CD4-positive, CD25-positive, alpha-beta regulatory T cell (primary cell): ENCODE results near the gene ITPKB. TPM values are rescaled to one million over a fixed set of nuclear protein-coding genes. Genes with fewer than 3 reads are reported as not detected.

Experiments used
- ATAC-seq, 2 donors: fragments of 150-1000 bp; cut with Tn5 transposase; one replicate each; pipeline ENCODE4 v1.10.0; 2021; ENCODE audit warnings: low read depth in 2 of 2, moderate number of reproducible peaks in 2 of 2, moderate library complexity in 1 of 2
- DNase-seq, 3 donors: peaks; one replicate each; pipeline versions ENCODE4 v3.0.0 to v3.0.0-alpha.2; 2012 to 2022; ENCODE audit warnings: mixed read lengths in 1 of 3
- H3K27ac ChIP-seq: one replicate; pipeline ENCODE4 v1.7.0; 2013; ENCODE audit warnings: mild to moderate bottlenecking, low read length; ENCODE audit not compliant: insufficient read depth, poor library complexity, severe bottlenecking
- H3K27me3 ChIP-seq: one replicate; pipeline ENCODE4 v1.7.0; 2013; ENCODE audit warnings: low read length; ENCODE audit not compliant: control insufficient read depth, insufficient read depth
- H3K36me3 ChIP-seq: one replicate; pipeline ENCODE4 v1.7.0; 2013; ENCODE audit warnings: mild to moderate bottlenecking, low read length, moderate library complexity; ENCODE audit not compliant: control insufficient read depth, insufficient read depth
- H3K4me1 ChIP-seq: 2 replicates; pipeline ENCODE4 v1.7.0; 2013; ENCODE audit warnings: mild to moderate bottlenecking, low read length; ENCODE audit not compliant: insufficient read depth, control insufficient read depth, poor library complexity, severe bottlenecking
- H3K4me3 ChIP-seq: one replicate; pipeline ENCODE4 v1.7.0; 2013; ENCODE audit warnings: low read depth, mild to moderate bottlenecking, low read length, moderate library complexity
- H3K9me3 ChIP-seq, 2 experiments: 1 replicate in 1 of 2; 2 replicates in 1 of 2; pipeline ENCODE4 v1.7.0; 2013; ENCODE audit warnings: low read length in 2 of 2, mild to moderate bottlenecking in 1 of 2, moderate library complexity in 1 of 2; ENCODE audit not compliant: control insufficient read depth in 2 of 2
- H3K27ac Mint-ChIP-seq, 3 donors: one replicate each; pipeline ENCODE4 v1.8.0; 2020 to 2022; ENCODE audit warnings: mild to moderate bottlenecking in 3 of 3, mixed read lengths in 3 of 3, moderate library complexity in 2 of 3
- H3K27me3 Mint-ChIP-seq: one replicate; pipeline ENCODE4 v1.8.0; 2022; ENCODE audit warnings: mild to moderate bottlenecking, mixed read lengths
- H3K36me3 Mint-ChIP-seq: one replicate; pipeline ENCODE4 v1.8.0; 2020; ENCODE audit warnings: mixed read lengths
- H3K4me1 Mint-ChIP-seq, 4 donors: one replicate each; pipeline ENCODE4 v1.8.0; 2020 to 2022; ENCODE audit warnings: mixed read lengths in 4 of 4, mild to moderate bottlenecking in 1 of 4
- H3K4me3 Mint-ChIP-seq, 4 donors: one replicate each; pipeline ENCODE4 v1.8.0; 2020 to 2022; ENCODE audit warnings: mild to moderate bottlenecking in 4 of 4, mixed read lengths in 4 of 4, moderate library complexity in 3 of 4
- H3K9me3 Mint-ChIP-seq, 7 donors: one replicate each; pipeline ENCODE4 v1.8.0; 2020 to 2022; ENCODE audit warnings: mixed read lengths in 7 of 7, mild to moderate bottlenecking in 3 of 7, moderate library complexity in 2 of 7
- polyA plus RNA-seq, 4 donors: library from polyadenylated mRNA; unstranded; fragments of 300-500 nt; fragmentation: Illumina TruSeq; gene quantifications; one replicate each; pipeline ENCODE4 v1.2.3, GENCODE V29; 2021
- total RNA-seq: library from RNA; stranded (reverse); gene quantifications from one replicate; pipeline ENCODE4 v1.2.3, GENCODE V29; 2022

The ITPKB gene
- total and polyA plus RNA-seq, 5 donors from 2014 or later: 38.5 to 216 (median 48.0) TPM

DNA sequence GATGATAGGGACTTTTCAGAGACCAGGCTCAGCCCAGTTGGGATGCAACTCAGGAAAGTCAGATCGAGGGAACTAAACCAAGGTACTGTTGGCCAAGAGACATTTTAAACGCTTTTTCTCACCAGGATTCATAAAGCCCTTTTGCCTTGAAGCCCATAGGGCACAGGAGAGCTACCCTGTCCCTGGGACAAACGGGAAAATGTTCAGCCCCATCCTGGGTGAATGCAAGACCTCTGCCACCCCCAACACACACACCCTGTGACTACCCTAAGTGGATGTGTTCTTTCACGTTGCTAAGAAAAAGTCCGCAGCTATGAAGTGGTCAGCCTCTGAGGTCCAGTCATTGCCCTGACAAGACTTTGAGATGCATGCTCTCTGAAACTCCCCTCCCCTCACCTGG is 58.4 kb downstream of the ITPKB start:
- Histone ChIP-seq H3K27me3 (no peaks in the 10 kb centered on the region), H3K36me3 (peaks cover 25% of the 10 kb centered on the region), H3K4me1 (peaks cover 99% of the 10 kb centered on the region), H3K4me3 (peak overlapping the region; percentile 68), H3K27ac (peak overlapping the region; percentile 94), H3K9me3 (no peaks in the 10 kb centered on the region)
- Mint-ChIP-seq H3K4me3 (peak overlapping the region; percentile 81 to 87 (median 82)), H3K36me3 (peaks cover 16% of the 10 kb centered on the region), H3K9me3 (no peaks in the 10 kb centered on the region), H3K27me3 (peaks cover 4% of the 10 kb centered on the region), H3K4me1 (peaks cover 49 to 100% (median 91%) of the 10 kb centered on the region in 4 donors), H3K27ac (peak overlapping the region; percentile 99 to 100 (median 100))
- DNase-seq: no peak
- ATAC-seq: no peak

DNA sequence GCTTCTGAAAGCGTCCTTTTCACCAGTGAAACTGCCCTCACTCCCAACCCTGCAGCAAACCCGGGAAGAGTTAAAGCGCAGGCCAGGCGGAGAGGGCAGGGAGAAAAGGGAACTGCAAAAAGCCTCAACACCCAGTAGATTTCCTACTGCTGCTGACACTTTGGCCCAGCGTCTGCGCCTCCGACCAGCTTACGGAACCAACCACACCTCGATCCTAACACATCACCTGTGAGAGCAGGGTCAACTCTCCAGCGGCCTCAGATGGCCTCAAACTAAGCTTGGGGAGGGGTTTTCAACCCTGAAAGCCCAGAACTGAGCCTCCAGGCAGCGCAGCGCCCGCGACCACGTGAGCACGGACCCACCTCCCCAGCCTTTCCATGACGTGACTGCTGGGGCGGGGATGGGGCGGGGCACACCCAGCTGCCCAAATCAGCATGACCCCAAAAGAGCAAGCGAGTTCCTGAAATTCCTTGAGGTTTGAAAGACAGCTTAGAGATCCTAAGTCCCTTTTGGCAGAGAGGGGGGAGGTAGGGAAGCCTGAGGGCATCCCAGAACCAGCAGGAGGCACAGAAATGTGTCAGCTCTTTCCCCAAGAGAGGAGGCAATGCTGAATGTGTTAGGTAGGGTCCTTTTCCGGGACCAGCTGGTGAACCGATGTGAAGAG is 59.1 kb downstream of the ITPKB start:
- Histone ChIP-seq H3K27me3 (no peaks in the 10 kb centered on the region), H3K27ac (peak overlapping the region; percentile 94), H3K36me3 (peaks cover 20% of the 10 kb centered on the region), H3K9me3 (no peaks in the 10 kb centered on the region), H3K4me3 (peak overlapping the region; percentile 81), H3K4me1 (peaks cover 98% of the 10 kb centered on the region)
- Mint-ChIP-seq H3K4me1 (peaks cover 50 to 100% (median 89%) of the 10 kb centered on the region in 4 donors), H3K9me3 (no peaks in the 10 kb centered on the region), H3K27me3 (peaks cover 6% of the 10 kb centered on the region), H3K4me3 (peak overlapping the region; percentile 81 to 87 (median 82)), H3K27ac (peak overlapping the region; percentile 99 to 100 (median 100)), H3K36me3 (peaks cover 11% of the 10 kb centered on the region)
- ATAC-seq (peak; percentile 32 to 33), DNase-seq (peak; percentile 71 to 82 (median 72))

DNA sequence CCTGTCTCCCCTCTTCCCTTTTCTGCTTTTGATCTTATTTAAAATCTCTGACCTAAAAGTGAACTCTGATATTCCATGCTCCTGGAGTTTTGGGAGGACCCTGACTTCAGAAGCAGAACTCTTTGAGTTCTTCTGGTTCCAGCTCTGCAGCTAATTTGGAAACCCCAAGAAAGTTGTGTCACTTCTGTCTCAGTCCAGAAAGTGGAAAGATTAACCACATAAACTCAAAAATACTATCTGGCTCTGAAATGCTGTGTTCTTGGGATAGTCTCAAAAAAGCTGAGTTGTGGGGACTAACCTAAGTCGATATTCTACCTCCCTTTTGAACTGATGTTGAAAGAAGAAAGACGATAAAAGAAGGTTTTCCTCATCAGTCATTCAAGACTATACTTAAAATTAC is 59.8 kb downstream of the ITPKB start:
- H3K27ac Mint-ChIP-seq: peak overlapping the region; percentile 99 to 100 (median 100)

DNA sequence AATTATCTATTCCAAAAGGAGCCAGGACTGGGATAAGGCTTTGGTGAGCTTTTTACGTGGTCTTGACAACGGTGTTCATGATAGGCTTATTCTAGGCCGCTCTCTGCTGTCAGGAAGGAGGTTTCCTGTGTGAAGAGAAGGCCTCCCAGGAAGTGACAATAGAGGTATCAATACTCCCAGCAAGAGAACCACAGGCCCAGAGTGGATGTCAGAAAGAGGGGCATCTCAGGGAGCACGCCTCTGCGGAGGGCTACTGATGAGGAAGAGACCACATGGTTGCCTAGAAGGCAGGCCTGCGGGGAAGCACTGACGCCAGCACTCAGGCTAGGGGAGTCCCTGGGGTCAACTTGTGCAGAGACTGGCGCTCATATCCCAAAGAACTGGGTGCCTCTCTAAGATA is 60.4 kb downstream of the ITPKB start:
- Histone ChIP-seq H3K9me3 (no peaks in the 10 kb centered on the region), H3K27me3 (no peaks in the 10 kb centered on the region), H3K4me1 (peaks cover 97% of the 10 kb centered on the region), H3K36me3 (peaks cover 9% of the 10 kb centered on the region), H3K27ac (peak overlapping the region; percentile 94), H3K4me3 (peak overlapping the region; percentile 81)
- Mint-ChIP-seq H3K27ac (peak overlapping the region; percentile 99 to 100 (median 100)), H3K36me3 (peaks cover 9% of the 10 kb centered on the region), H3K27me3 (peaks cover 9% of the 10 kb centered on the region), H3K4me1 (peaks cover 47 to 100% (median 88%) of the 10 kb centered on the region in 4 donors), H3K9me3 (no peaks in the 10 kb centered on the region), H3K4me3 (peak overlapping the region; percentile 81 to 87 (median 82))
- DNase-seq: peak in 2 of 3 donors; percentile 39 to 45
- ATAC-seq: no peak

More for the DNA sequence above, 59.8 kb downstream of the ITPKB start:
- H3K27me3 ChIP-seq: no peaks in the 10 kb centered on the region
- peaks cover 97% of the 10 kb centered on the region for H3K4me1 ChIP-seq
- no peaks in the 10 kb centered on the region for H3K9me3 Mint-ChIP-seq
- peaks cover 14% of the 10 kb centered on the region for H3K36me3 ChIP-seq
- DNase-seq: no peak
- peaks cover 50 to 100% (median 89%) of the 10 kb centered on the region in 4 donors for H3K4me1 Mint-ChIP-seq
- H3K4me3 Mint-ChIP-seq: peak overlapping the region; percentile 81 to 87 (median 82)
- H3K9me3 ChIP-seq: no peaks in the 10 kb centered on the region
- peak overlapping the region; percentile 94 for H3K27ac ChIP-seq
- peak overlapping the region; percentile 81 for H3K4me3 ChIP-seq
- no peak for ATAC-seq
- H3K36me3 Mint-ChIP-seq: peaks cover 15% of the 10 kb centered on the region
- H3K27me3 Mint-ChIP-seq: peaks cover 9% of the 10 kb centered on the region

DNA sequence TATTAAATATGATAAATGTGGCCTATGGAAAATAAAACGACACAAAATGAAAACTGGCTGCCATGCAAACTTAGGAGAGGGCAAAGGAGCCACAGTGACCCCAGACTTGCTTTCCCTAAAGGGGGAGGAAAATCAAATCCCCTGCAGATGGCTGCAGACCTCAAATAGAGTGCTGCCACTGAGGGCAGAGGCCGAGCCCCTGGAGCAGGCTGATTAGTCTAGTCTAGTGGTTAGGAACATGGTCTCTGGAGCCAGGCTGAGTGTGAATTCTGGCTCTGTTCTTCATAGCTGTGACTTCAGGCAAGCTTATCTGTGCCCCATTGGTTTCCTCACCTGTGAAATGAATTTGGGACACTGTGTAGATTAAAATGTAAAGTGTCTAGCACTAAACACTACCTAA is 60.8 kb downstream of the ITPKB start:
- no peaks in the 10 kb centered on the region for H3K27me3 ChIP-seq
- H3K27ac Mint-ChIP-seq: peak overlapping the region; percentile 99 to 100 (median 100)
- H3K9me3 Mint-ChIP-seq: no peaks in the 10 kb centered on the region
- ATAC-seq: no peak
- no peaks in the 10 kb centered on the region for H3K9me3 ChIP-seq
- peaks cover 9% of the 10 kb centered on the region for H3K27me3 Mint-ChIP-seq
- H3K36me3 Mint-ChIP-seq: peaks cover 7% of the 10 kb centered on the region
- peaks cover 45 to 100% (median 88%) of the 10 kb centered on the region in 4 donors for H3K4me1 Mint-ChIP-seq
- H3K4me1 ChIP-seq: peaks cover 97% of the 10 kb centered on the region
- peak overlapping the region; percentile 81 to 87 (median 82) for H3K4me3 Mint-ChIP-seq
- no peak for DNase-seq
- H3K27ac ChIP-seq: peak overlapping the region; percentile 94
- peak overlapping the region; percentile 81 for H3K4me3 ChIP-seq
- peaks cover 10% of the 10 kb centered on the region for H3K36me3 ChIP-seq

DNA sequence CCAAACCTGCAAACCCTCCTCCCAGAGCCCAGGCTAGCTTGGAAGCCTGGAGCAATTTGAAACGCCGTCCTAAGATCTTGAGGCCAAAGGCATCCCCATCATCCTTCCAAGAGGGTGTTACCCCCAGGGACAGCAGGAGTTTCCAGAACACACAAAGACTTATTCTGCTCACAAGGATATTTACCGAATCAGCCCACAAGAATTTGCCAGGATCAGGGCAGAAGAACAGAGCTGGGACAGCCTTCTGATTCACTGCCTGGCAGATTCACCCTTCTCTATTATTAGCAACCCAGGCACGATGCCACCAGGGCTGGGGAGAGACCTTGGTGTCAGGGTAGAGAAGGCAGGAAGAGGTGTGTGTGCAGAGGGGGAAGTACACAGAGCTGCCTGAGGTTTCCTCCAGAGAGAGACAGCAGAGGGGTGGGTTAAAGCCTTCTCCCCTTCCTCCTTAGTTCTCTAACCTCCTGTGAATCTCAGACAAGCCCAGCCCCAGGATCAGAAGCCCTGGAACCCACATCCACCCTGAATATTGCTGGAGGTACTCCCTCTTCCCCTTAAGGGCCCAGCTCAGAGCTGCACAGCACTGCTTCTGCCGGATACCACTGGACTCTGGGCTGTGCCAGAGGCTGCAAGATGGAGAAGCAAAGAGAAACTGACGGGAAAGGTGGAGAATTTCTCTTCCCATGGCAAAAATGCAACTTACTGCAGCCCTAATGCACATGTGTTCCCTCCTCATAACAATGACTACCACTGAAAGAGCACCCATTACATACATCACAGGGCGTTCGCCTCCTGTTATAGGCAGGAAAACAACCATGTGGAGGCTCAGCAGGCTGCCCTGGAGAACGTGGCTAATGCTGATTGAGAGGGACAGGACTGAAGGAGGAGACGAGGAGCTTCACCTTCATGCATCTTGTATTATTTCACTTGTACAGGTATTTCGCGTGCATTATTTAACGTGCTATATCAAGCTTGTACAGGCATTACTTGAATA is 61.8 kb downstream of the ITPKB start:
- peak; percentile 71 to 83 (median 78) for DNase-seq
- peak overlapping the region; percentile 99 to 100 (median 99) for H3K27ac Mint-ChIP-seq
- Histone ChIP-seq H3K36me3 (peaks cover 7% of the 10 kb centered on the region), H3K4me1 (peaks cover 97% of the 10 kb centered on the region), H3K27ac (peak overlapping the region; percentile 94), H3K4me3 (peak overlapping the region; percentile 81), H3K27me3 (no peaks in the 10 kb centered on the region), H3K9me3 (no peaks in the 10 kb centered on the region)
- peaks cover 12% of the 10 kb centered on the region for H3K36me3 Mint-ChIP-seq
- H3K4me1 Mint-ChIP-seq: peaks cover 43 to 98% (median 84%) of the 10 kb centered on the region in 4 donors
- peak overlapping the region; percentile 81 to 92 (median 84) for H3K4me3 Mint-ChIP-seq
- H3K9me3 Mint-ChIP-seq: no peaks in the 10 kb centered on the region
- ATAC-seq: peak; percentile 80 to 85
- H3K27me3 Mint-ChIP-seq: peaks cover 4% of the 10 kb centered on the region

DNA sequence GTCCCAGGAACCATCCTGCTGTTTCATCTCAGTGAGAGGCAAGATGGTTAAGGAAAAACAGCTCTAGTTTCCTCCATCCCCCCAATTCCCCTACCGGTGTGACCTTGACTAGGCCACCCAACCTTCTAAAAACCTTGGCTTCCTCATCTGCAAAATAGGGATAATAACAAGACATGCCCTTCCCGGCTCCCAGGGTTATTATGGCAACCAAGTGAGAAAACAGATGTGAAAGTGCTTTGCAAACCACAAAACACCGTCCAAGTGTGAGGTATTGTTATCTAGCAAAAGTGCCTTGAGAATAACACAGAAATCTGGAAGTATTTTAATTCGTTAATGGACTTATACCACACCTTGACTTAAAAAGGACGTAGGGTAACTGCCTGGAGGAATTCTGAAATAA is 62.7 kb downstream of the ITPKB start:
- peaks cover 4% of the 10 kb centered on the region for H3K27me3 Mint-ChIP-seq
- H3K9me3 Mint-ChIP-seq: no peaks in the 10 kb centered on the region
- peak overlapping the region; percentile 99 to 100 (median 100) for H3K27ac Mint-ChIP-seq
- peaks cover 21% of the 10 kb centered on the region for H3K36me3 Mint-ChIP-seq
- peak overlapping the region; percentile 94 for H3K27ac ChIP-seq
- no peaks in the 10 kb centered on the region for H3K27me3 ChIP-seq
- DNase-seq (no peak), ATAC-seq (no peak)
- H3K4me3 Mint-ChIP-seq: peak overlapping the region; percentile 67 to 92 (median 81)
- H3K36me3 ChIP-seq: peaks cover 13% of the 10 kb centered on the region
- peak overlapping the region; percentile 81 for H3K4me3 ChIP-seq
- peaks cover 97% of the 10 kb centered on the region for H3K4me1 ChIP-seq
- no peaks in the 10 kb centered on the region for H3K9me3 ChIP-seq
- H3K4me1 Mint-ChIP-seq: peaks cover 43 to 100% (median 84%) of the 10 kb centered on the region in 4 donors
